ENCODE data around the gene CCDC116.

The CCDC116 gene

DNA sequence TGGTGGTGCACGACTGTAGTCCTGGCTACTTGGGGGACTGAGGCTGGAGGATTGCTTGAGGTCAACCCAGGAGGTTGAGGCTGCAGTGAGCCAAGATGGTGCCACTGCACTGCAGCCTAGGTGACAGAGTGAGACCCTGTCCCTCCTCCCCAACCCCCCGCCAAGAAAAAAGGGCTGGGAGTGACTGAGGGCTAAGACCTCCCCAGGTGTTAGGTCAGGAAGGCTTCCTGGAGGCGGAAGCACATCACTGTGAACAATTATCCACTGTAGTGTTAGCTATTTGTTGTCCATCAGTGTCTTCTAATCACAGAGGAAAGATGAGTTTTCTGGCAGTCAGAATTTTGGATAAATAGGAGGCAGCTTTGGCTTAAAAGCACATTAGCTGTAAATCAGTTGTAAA lies 11.5 kb upstream of the CCDC116 start:
- peaks cover 58% of the 10 kb centered on the region for H4K20me1 ChIP-seq (ENCODE audit: insufficient read depth, low read length)
- no peak overlapping the region for H2AFZ ChIP-seq (ENCODE audit: low read depth, low read length)
- no peak overlapping the region for H3K9ac ChIP-seq (ENCODE audit: low read length)
- peaks cover 45% of the 10 kb centered on the region for H3K4me1 ChIP-seq (ENCODE audit: low read length)
- H3K4me2 ChIP-seq (ENCODE audit: low read length) = no peak overlapping the region
- TF ChIP-seq, protein P1, sequence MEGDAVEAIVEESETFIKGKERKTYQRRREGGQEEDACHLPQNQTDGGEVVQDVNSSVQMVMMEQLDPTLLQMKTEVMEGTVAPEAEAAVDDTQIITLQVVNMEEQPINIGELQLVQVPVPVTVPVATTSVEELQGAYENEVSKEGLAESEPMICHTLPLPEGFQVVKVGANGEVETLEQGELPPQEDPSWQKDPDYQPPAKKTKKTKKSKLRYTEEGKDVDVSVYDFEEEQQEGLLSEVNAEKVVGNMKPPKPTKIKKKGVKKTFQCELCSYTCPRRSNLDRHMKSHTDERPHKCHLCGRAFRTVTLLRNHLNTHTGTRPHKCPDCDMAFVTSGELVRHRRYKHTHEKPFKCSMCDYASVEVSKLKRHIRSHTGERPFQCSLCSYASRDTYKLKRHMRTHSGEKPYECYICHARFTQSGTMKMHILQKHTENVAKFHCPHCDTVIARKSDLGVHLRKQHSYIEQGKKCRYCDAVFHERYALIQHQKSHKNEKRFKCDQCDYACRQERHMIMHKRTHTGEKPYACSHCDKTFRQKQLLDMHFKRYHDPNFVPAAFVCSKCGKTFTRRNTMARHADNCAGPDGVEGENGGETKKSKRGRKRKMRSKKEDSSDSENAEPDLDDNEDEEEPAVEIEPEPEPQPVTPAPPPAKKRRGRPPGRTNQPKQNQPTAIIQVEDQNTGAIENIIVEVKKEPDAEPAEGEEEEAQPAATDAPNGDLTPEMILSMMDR (IDR thresholded peaks at IDR 0.05; ENCODE audit: low read depth, low read length) = no peak
- no peak for TF ChIP-seq EZH2phosphoT487 (IDR thresholded peaks at IDR 0.05; ENCODE audit: low read depth)
- H3K4me3 ChIP-seq (ENCODE audit: low read length) = no peak overlapping the region
- H3K36me3 ChIP-seq (replicated peaks; ENCODE audit: low read depth, low read length) = peaks cover 34% of the 10 kb centered on the region
- no peaks in the 10 kb centered on the region for H3K9me3 ChIP-seq (ENCODE audit: insufficient read depth, low read length)
- peaks cover 89% of the 10 kb centered on the region for H3K79me2 ChIP-seq (ENCODE audit: low read length)
- no peak overlapping the region for H3K27ac ChIP-seq (ENCODE audit: low read length)
- no peaks in the 10 kb centered on the region for H3K27me3 ChIP-seq (ENCODE audit: low read depth, low read length)

DNA sequence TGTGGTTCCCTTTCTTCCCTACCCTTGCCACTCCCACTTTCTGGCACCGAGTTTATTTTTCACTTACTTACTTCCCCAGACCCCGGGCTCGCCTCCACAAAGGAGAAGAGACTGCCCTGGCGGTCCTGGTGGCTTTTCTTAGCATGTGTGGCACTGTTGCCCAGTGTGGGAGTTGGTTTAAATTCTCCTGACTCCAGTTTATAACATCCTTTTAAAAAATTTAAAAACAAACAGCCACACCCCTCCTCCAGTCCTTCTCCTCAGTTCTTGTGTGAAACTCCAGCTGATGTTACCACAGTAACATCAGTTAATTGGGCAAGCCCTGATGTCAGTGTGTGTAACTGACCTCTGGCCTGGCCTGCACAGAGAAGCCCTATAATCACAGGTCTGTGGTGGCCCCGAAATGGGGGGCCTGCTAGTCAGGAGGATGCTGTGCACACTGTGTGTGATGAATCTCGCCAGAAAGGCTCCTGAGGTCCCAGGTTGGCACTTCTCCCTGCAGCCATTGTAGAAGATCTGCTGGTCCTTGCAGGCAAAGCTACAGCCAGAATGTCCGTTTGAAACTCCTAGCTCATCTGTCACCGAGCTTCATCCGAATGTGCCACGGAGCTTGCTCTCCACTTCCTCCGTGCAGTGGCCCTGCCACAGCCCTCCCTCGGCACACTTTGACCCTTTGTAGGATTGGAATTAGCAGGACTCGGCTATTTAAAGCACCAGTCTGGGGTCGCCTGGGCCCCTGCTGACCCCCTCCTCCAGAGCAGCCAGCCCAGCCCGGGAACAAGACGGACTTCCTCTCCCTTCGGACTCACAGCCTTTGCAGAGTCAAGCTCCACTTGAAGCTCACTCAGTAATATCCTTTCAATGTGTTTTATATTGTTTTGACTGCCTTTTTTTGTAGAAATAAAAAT lies 10.3 kb upstream of the CCDC116 start:
- H4K20me1 ChIP-seq (ENCODE audit: insufficient read depth, low read length) = peaks cover 55% of the 10 kb centered on the region
- TF ChIP-seq EZH2phosphoT487 (IDR thresholded peaks at IDR 0.05; ENCODE audit: low read depth) = no peak
- H3K9ac ChIP-seq (ENCODE audit: low read length) = no peak overlapping the region
- H3K9me3 ChIP-seq (ENCODE audit: insufficient read depth, low read length) = no peaks in the 10 kb centered on the region
- peak overlapping the region; percentile 19; the same call in 1 of the 2 replicates for H3K27ac ChIP-seq (ENCODE audit: low read length)
- H3K4me2 ChIP-seq (ENCODE audit: low read length) = no peak overlapping the region
- H3K27me3 ChIP-seq (ENCODE audit: low read depth, low read length) = no peaks in the 10 kb centered on the region
- H3K79me2 ChIP-seq (ENCODE audit: low read length) = peaks cover 91% of the 10 kb centered on the region
- H3K36me3 ChIP-seq (replicated peaks; ENCODE audit: low read depth, low read length) = peaks cover 41% of the 10 kb centered on the region
- no peak overlapping the region for H3K4me3 ChIP-seq (ENCODE audit: low read length)
- H2AFZ ChIP-seq (ENCODE audit: low read depth, low read length) = no peak overlapping the region
- H3K4me1 ChIP-seq (ENCODE audit: low read length) = peaks cover 33% of the 10 kb centered on the region

DNA sequence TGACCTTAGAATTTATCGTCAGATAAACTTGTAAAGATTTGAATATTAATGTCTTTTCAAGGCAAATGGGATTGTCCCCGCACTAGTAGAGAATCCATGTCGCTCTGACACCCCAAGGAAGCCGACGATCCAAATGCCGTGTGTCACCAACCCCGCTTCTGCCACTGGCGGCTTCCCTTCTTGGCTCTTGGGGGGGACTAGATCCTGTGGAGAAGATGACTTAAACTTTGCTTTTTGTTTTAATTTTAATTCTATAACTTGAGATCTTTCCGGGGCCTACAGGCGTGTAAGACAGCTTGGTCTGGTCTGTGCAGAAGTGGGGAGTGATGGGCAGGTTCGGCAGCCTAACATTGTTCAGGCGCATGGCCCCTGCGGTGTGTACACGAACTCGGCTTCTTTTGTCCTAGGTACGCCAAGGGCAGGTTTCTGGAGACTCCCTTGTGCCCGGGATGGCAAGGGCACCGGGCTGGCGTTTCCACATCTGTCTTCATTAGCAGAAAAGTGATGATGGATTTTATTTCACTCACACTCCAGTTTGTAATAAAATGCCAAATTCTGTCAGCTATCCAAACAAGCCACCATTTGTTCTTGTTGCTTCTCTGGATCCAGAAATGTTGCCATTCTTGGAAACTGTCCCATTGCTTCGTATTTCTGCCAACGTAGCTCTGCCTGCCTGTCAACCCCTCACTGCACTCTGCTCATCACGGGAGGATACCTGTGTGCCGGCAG lies 9.5 kb upstream of the CCDC116 start:
- no peaks in the 10 kb centered on the region for H3K9me3 ChIP-seq (ENCODE audit: insufficient read depth, low read length)
- peaks cover 91% of the 10 kb centered on the region for H3K79me2 ChIP-seq (ENCODE audit: low read length)
- H3K4me1 ChIP-seq (ENCODE audit: low read length) = peaks cover 25% of the 10 kb centered on the region
- no peak overlapping the region for H2AFZ ChIP-seq (ENCODE audit: low read depth, low read length)
- TF ChIP-seq, protein P1 (IDR thresholded peaks at IDR 0.05; ENCODE audit: low read depth, low read length) = no peak
- TF ChIP-seq EZH2phosphoT487 (IDR thresholded peaks at IDR 0.05; ENCODE audit: low read depth) = no peak
- peaks cover 47% of the 10 kb centered on the region for H3K36me3 ChIP-seq (replicated peaks; ENCODE audit: low read depth, low read length)
- H3K27me3 ChIP-seq (ENCODE audit: low read depth, low read length) = no peaks in the 10 kb centered on the region
- no peak overlapping the region for H3K9ac ChIP-seq (ENCODE audit: low read length)
- no peak overlapping the region for H3K4me2 ChIP-seq (ENCODE audit: low read length)
- no peak overlapping the region for H3K27ac ChIP-seq (ENCODE audit: low read length)
- H3K4me3 ChIP-seq (ENCODE audit: low read length) = no peak overlapping the region
- H4K20me1 ChIP-seq (ENCODE audit: insufficient read depth, low read length) = peaks cover 51% of the 10 kb centered on the region

DNA sequence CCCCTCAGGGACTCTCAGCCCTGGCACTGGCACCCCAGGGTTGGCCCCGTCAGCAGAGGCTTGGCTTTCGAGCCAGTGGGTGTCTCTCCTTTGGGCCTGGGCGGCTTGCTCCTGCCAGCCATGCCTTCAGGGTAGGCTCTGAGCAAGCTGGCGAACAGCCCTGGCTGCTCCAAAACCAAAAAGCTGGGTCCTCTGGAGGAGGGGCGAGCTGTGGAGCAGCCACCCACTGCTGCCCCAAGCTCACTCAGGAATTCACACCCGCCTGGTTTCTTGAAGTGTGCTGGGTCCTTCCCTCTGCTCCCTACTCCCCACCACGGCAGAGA lies 9.0 kb upstream of the CCDC116 start:
- Histone ChIP-seq H2AFZ (ENCODE audit: low read depth, low read length) (no peak overlapping the region), H3K4me2 (ENCODE audit: low read length) (no peak overlapping the region), H3K9ac (ENCODE audit: low read length) (no peak overlapping the region), H3K27ac (ENCODE audit: low read length) (no peak overlapping the region), H3K36me3 (replicated peaks; ENCODE audit: low read depth, low read length) (peaks cover 53% of the 10 kb centered on the region), H4K20me1 (ENCODE audit: insufficient read depth, low read length) (peaks cover 53% of the 10 kb centered on the region), H3K4me3 (ENCODE audit: low read length) (no peak overlapping the region), H3K27me3 (ENCODE audit: low read depth, low read length) (no peaks in the 10 kb centered on the region), H3K4me1 (ENCODE audit: low read length) (peaks cover 27% of the 10 kb centered on the region), H3K79me2 (ENCODE audit: low read length) (peaks cover 92% of the 10 kb centered on the region), H3K9me3 (ENCODE audit: insufficient read depth, low read length) (no peaks in the 10 kb centered on the region)
- no peak for TF ChIP-seq EZH2phosphoT487 (IDR thresholded peaks at IDR 0.05; ENCODE audit: low read depth)
- TF ChIP-seq, protein P1 (IDR thresholded peaks at IDR 0.05; ENCODE audit: low read depth, low read length) = no peak
